Esophagus muscularis mucosa (tissue), 4 donors: ENCODE measurements around the gene PPP1R27.
A peak's percentile ranks its signal among the peaks of the same experiment; 100 is the strongest.

Experiments used
- EP300 ChIP-seq: sonication (generic); formaldehyde crosslinking; IDR thresholded peaks from one replicate; pipeline ENCODE4 v1.6.1; 2017; ENCODE audit warnings: antibody characterized with exemption
- POLR2A ChIP-seq: fragments of 450-650 bp; IDR thresholded peaks from one replicate; pipeline ENCODE4 v1.6.1; 2017; ENCODE audit warnings: antibody characterized with exemption, moderate library complexity, mild to moderate bottlenecking, low read depth
- POLR2AphosphoS5 ChIP-seq, 2 donors: sonication (generic); formaldehyde crosslinking; IDR thresholded peaks; one replicate each; pipeline ENCODE4 v1.6.1; 2017; ENCODE audit warnings: antibody characterized with exemption in 2 of 2
- TF ChIP-seq, protein P1 (sequence below), 3 experiments: fragments of 200-600 bp in 2 of 3; fragments of 450-650 bp in 1 of 3; sonication (generic) in 2 of 3; IDR thresholded peaks; one replicate each; pipeline ENCODE4 v1.5.1; 2017 to 2019; ENCODE audit warnings: antibody characterized with exemption in 3 of 3, mild to moderate bottlenecking in 2 of 3, moderate library complexity in 1 of 3

DNA sequence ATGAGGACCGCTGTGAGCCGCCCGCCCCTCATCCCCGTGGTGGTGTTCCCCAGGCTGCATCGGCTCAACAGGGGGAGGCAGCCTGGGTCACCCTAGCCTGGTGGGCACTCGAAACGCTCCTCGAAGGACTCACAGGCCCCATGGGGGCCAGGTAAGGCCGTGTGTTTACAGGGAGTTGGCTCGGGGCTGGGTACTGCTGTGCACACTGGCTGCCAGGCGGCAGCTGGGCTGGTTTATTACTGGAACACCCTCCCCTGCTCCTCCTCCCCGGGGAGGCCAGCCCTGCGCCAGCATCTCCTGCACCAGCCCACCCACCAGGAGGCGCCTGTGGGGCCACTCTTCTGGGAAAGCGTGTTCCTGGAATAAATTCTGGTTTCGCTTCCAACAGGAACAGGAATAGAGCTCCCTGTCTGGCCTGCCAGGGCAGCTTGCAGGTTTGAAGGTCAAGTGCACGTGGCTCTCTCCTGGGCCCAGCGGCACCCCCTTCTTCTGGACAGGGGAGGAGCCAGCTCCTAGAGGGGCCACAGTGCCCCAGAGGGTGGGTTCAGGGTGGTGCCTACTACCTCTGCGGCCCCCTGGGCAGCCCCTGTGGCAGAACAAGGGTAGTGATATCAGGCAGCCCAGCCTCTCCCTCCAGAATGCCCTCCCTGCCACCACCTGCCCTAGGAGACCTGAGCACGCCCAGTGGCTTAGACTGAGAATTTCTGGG is 13.1 kb downstream of the PPP1R27 start:
- TF ChIP-seq POLR2AphosphoS5 (IDR thresholded peaks at IDR 0.05) = peak; percentile 71 to 88
- peak; percentile 35 for TF ChIP-seq EP300
- TF ChIP-seq, protein P1, sequence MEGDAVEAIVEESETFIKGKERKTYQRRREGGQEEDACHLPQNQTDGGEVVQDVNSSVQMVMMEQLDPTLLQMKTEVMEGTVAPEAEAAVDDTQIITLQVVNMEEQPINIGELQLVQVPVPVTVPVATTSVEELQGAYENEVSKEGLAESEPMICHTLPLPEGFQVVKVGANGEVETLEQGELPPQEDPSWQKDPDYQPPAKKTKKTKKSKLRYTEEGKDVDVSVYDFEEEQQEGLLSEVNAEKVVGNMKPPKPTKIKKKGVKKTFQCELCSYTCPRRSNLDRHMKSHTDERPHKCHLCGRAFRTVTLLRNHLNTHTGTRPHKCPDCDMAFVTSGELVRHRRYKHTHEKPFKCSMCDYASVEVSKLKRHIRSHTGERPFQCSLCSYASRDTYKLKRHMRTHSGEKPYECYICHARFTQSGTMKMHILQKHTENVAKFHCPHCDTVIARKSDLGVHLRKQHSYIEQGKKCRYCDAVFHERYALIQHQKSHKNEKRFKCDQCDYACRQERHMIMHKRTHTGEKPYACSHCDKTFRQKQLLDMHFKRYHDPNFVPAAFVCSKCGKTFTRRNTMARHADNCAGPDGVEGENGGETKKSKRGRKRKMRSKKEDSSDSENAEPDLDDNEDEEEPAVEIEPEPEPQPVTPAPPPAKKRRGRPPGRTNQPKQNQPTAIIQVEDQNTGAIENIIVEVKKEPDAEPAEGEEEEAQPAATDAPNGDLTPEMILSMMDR (IDR thresholded peaks at IDR 0.05) = peak; percentile 62 to 75 (median 69)
- TF ChIP-seq POLR2A = no peak
